Measurements from ENCODE around the gene AK5.

Gene AK5

DNA sequence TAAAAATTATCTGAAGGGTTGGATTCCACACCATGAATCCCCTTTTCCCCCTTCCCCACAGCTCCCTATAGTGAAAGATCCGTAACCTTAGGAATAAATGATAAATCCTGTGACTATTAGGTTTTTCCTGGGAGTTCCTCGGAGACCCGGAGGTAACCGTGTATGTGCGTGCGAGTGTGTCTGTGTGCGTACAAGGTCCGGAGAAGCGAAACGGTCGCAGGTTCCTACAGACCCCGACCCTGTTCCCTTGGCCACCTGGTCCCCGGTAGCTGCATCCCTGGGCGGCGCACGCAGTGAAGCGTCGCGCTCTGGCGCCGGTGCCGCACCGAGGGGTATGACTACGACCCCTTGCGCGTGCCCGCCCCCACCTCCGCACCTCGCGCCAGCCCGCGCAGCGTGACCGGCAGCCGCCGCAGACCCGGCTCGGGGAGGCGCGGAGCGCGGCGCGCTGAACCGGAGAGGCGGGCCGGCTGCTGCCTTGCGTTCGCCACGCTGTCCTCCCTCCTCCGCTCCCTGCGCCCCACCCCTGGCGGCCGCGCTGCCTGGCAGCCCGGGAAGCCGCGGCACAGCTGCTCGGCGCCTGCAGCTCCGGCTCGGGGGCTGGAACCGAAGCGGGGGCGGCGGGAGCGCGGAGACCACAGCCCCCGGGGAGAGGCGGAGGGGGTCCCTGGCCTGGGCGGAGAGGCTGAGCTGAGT is at the start of gene AK5:
Gene AK5, plus strand, starts transcription at position 529 of the 696 bp plus-strand sequence. CDS start 295 bp downstream, outside the sequence.
- DNase-seq (ENCODE audit: low read depth): peak; percentile 42

DNA sequence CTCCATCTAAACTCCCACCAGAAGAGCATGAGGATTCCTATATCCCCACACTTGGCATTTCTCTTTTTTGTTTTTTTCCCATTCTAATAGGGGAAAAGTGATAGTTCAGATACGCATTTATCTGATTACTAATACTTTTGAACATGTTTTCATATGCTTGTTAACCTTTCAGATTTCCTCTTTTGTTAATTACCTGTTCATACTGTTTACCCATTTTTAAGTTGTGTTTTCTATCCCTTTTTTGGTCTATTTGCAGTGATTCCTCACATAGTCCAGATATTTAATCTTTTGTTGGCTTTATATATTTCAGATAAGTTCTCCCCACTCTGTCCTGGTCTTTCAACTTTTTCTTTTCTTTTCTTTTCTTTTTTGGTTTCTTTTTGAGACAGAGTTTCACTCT is 49.0 kb upstream of the AK5 start:
- DNase-seq (ENCODE audit: low read depth): no peak

- DNase-seq (ENCODE audit: low read depth): no peak
These were observed 47.7 kb upstream of the AK5 start for GRCh38 chr1:77234096-77234495.

DNA sequence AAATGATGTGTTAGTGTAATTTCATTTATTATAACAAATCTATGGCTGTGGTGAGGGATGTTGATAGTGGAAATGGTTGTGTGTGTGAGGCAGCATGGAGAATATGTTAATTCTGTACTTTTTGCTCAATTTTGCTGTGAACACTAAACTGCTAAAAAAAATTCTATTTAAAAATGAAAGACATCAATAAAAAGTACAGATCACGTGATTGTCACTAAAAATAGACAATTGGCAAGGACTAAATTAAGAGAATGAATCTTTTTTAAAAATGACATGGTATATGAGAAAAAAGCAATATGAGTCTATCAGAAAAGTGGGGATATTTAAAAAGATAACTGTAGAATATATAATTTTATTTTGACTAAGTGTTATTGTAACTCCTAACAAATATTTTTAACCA is 46.9 kb upstream of the AK5 start:
- no peak for DNase-seq (ENCODE audit: low read depth)

- DNase-seq (ENCODE audit: low read depth): no peak
These were observed 43.4 kb upstream of the AK5 start for GRCh38 chr1:77238462-77238861.

GRCh38 chr1:77239311-77239710 is 42.5 kb upstream of the AK5 start:
- DNase-seq (ENCODE audit: low read depth): no peak

DNA sequence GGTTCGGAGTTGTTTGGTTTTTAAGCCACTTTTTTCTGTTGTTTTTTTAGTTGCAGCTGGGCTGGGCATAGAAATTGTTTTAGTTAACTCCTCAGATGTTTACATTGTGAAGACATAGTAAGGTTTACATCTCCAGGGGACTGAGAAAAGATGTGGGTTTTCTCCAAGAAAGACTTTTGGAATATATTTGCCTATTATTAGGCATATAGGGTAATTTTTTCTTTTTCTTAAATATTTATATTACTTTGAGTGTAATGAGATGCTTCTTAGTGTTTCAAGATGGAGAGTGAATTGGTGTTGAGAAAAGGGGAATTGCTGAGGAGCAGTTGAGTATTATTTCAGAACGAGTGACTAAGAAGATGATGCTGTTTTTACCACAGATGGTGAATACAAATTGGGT is 36.0 kb upstream of the AK5 start:
- DNase-seq (ENCODE audit: low read depth): no peak

DNA sequence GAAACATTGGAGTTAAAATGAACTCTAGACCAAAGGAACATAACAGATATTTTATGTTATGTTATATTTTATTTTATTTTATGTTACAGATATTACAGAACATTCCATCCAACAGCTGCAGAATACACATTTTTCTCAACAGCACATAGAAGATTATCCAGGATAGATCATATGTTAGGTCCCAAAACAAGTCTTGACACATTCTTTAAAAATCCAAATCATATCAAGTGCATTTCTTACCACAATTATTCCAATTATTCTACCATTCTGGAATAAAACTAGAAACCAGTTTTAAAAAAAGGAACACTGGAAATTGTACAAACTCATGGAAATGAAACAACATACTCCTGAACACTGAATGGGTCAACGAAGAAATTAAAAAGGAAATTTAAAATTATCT is 31.7 kb upstream of the AK5 start:
- DNase-seq (ENCODE audit: low read depth): no peak

- no peak for DNase-seq (ENCODE audit: low read depth)
These were observed 28.6 kb upstream of the AK5 start for GRCh38 chr1:77253211-77253610.

DNA sequence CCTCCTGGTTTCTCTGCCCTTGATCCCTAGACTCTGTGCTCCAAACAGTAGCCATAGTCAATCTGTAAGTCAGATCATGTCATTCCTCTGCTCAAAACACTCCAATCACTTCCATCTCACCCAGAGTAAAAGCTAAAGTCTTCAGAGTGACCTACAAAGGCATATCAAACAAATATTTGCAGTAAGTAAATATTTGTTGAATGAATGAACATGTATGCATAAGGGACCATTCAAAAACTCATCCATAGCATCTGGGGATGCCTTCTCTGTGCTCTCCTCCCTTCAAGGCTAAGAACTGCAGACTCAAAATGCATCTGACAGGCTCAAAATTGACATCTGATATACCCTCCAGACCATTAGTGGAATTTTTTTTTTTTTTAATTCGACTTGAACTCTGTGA is 18.1 kb upstream of the AK5 start:
- DNase-seq (ENCODE audit: low read depth): no peak

DNA sequence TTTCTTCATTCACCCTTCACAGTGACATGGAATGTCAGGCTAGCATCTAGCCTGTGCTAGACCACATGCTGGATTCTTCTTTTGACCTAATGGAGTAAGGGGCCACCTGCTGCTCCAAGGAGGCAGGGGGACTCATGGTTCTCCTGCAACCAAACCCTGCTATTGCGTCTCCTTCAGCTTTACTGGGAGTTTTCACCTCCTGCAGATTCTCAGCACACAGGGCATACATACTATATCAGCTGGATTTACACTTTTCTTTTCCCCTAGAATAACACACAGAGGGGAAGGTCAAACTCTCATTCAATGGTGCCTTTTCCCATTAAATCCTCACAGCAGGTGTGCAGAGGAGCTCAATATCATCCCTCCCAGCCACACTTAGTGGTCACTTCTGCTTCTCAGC is 16.6 kb upstream of the AK5 start:
- DNase-seq (ENCODE audit: low read depth): no peak

- no peak for DNase-seq (ENCODE audit: low read depth)
These were observed 14.8 kb upstream of the AK5 start for GRCh38 chr1:77267035-77267434.

GRCh38 chr1:77271852-77272580 is 9.8 kb upstream of the AK5 start:
- no peak for DNase-seq (ENCODE audit: low read depth)

DNA sequence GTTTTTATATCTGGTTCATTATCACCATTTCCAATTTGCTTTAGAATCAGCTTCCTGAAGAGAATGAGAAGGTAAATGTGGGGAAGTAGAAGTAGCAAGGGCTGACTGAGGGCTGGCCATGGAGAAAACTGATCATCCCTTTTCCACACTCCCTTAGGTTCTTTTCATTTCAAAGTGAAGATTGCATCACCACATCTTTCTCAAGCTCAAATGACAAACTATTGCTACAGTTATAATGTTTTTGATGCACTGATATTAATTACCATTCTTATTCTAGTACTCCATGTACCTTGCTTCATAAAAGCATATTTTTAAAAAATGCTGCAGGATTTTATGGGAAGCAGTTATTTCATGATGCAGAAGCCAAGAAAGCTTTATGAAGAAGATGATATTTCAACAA is 7.9 kb upstream of the AK5 start:
- DNase-seq (ENCODE audit: low read depth): no peak

DNA sequence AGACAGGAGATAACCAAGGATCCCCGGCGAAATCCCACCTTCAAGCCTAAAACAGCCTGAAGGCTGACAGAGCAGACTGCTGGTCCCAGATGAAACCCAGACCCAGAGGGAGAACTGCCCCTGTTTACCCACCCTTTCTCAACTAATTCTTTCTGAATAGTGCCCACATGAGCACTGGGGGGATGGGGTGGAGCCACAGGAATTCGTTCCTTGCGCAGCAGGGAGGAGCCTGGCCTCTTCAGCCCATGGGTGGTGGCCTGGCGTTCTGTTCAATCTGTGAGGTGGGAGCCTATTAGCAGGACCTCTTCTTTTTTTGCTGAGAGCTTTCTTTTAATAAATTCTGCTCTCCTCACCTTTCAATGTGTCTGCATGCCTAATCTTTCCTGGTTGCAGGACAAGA is 6.6 kb upstream of the AK5 start:
- DNase-seq (ENCODE audit: low read depth): no peak

DNA sequence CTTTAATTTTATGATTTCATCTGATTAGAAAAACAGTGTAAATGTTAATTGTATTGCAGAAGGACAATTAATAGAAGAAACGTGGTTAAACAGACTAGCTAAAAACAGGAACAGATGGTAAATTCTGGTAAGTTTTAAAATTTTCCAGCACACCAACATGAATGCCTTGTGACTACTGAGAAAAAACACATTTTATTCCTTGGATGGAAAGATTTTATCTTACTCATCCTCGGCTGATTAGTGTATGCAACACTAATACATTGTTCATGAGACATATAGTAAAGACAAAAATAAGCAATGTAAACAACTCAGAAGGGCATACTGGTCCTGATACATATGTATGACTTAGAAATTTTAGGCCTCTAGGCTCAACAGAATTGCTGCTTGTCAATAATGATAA is 4.9 kb upstream of the AK5 start:
- DNase-seq (ENCODE audit: low read depth): no peak

GRCh38 chr1:77279929-77280328 is 1.9 kb upstream of the AK5 start:
- no peak for DNase-seq (ENCODE audit: low read depth)

DNA sequence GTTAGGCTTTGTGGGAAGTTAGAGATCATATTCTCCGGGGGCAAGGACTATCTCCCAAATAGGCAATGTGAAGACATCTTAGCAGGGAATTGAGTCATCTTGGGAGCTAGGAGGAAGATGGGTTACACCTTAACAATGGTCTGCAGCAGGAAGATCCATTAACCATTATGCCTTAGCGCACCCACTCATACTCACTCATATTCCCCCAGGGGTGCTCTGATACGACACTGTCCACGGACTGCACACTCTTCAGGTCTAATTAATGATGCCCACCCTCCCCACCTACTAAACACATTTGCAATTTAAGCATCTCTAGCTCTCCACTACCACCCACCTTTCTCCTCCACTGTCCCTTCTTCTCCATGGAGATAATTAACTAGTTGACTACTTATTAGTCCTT is 857 bp upstream of the AK5 start:
- no peak for DNase-seq (ENCODE audit: low read depth)

DNA sequence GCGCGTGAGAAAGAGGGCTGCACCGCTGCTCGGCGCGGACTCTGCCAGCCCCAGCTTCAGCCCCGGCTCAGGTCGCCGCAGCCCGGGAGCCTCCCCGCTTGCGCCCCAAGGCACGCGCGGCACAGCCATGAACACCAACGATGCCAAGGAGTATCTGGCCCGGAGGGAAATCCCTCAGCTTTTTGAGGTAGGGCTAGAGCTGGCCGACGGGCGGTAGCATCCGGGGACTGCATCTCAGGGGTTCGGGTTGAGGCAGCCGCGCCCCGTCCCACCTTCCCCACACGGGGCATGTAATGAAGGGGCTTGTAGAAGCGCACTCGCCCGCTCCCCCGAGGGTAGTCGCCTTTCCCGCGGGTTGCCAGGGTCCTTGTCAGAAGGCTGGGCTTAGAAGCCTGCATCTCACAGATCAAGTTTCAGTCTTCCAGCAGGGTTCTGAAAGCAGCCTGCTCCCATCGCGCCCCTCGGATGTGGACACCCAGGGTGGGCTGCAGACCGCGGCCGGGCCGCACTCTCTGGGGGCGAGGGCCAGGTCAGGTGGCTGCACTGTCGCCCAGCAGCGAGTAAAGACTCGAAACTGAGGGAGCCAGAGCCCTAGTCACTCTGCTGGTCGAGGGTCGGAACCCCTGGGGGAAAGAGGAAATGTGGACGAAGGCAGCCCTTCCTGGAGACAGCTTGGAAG is 507 bp downstream of the AK5 start:
- peak; percentile 4 for DNase-seq (ENCODE audit: low read depth)

GRCh38 chr1:77282866-77283539 is 1.2 kb downstream of the AK5 start:
- DNase-seq (ENCODE audit: low read depth): no peak

DNA sequence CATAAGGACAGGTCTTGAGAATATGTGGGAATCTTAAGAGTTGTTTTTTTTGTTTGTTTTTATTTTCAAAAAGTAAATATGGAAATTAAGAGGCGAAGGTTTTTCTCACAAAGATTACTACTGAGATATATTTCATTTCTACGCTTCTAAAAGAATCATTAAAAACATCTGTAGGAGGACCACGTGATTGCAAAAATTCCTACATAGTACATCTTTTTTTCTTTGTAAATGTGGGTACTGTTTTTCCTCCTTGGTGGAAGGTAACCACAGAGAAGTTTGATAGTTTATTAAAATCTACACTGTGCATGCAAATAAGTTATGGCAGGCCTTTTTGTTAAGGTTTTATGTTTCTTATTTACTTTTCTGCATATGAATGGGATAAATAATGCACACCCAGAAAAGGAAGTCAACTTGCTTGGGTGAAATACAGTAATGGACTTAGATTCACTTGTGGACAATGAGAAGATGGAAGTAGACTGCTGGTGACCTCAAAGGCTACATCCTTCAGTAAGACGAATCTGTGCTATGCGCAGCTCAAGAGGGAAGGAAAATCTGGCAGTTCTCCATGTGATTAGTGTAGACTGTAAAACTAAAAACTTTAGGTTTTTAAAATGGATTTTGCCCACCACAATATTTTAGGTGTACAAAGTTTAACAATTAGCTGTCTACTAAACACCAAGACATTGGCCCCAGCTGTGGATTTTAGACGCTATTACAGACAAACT is 2.0 kb downstream of the AK5 start:
- DNase-seq (ENCODE audit: low read depth): no peak

GRCh38 chr1:77287535-77287934 is 5.7 kb downstream of the AK5 start:
- no peak for DNase-seq (ENCODE audit: low read depth)
